HepG2 (cell line): Measurements from ENCODE around the gene KMT2E. TPM values are rescaled to one million over a fixed set of nuclear protein-coding genes. Genes with fewer than 3 reads are reported as not detected.

Experiments
- ELF3 ChIP-seq: IDR thresholded peaks from 2 replicates; pipeline ENCODE4 v1.6.1; 2016; ENCODE audit warnings: missing genetic modification reagents, missing compliant biosample characterization
- IKZF5 ChIP-seq: IDR thresholded peaks from 2 replicates; pipeline ENCODE4 v1.6.1; 2018; ENCODE audit warnings: missing genetic modification reagents, mild to moderate bottlenecking, missing compliant biosample characterization
- IRF2 ChIP-seq: IDR thresholded peaks from 2 replicates; pipeline ENCODE4 v1.6.1; 2018; ENCODE audit warnings: missing genetic modification reagents, missing compliant biosample characterization
- RFXANK ChIP-seq: IDR thresholded peaks from 2 replicates; pipeline ENCODE4 v1.6.1; 2016
- TAF1 ChIP-seq: sonication (generic); formaldehyde crosslinking; IDR thresholded peaks from 2 replicates; pipeline ENCODE4 v1.4.0; 2020; ENCODE audit warnings: missing genetic modification reagents
- TARDBP ChIP-seq: sonication (generic); formaldehyde crosslinking; IDR thresholded peaks from 2 replicates; pipeline ENCODE4 v1.8.0; 2022; ENCODE audit warnings: mild to moderate bottlenecking, missing genetic modification reagents
- YEATS4 ChIP-seq: sonication (generic); formaldehyde crosslinking; IDR thresholded peaks from 2 replicates; pipeline ENCODE4 v1.4.0; 2020; ENCODE audit warnings: missing genetic modification reagents, borderline replicate concordance
- ZBTB38 ChIP-seq: sonication (generic); formaldehyde crosslinking; IDR thresholded peaks from 2 replicates; pipeline ENCODE4 v1.5.1; 2020; ENCODE audit warnings: mild to moderate bottlenecking, missing genetic modification reagents
- ZFY ChIP-seq: sonication (generic); formaldehyde crosslinking; IDR thresholded peaks from 2 replicates; pipeline ENCODE4 v1.4.0; 2020; ENCODE audit warnings: missing genetic modification reagents
- ZNF329 ChIP-seq: sonication (generic); formaldehyde crosslinking; IDR thresholded peaks from 2 replicates; pipeline ENCODE4 v1.9.0; 2021; ENCODE audit warnings: low read depth, mild to moderate bottlenecking, missing genetic modification reagents
- ZNF446 ChIP-seq: sonication (generic); formaldehyde crosslinking; IDR thresholded peaks from 2 replicates; pipeline ENCODE4 v1.5.0; 2020; ENCODE audit warnings: mild to moderate bottlenecking, missing genetic modification reagents
- ZNF556 ChIP-seq: sonication (generic); formaldehyde crosslinking; IDR thresholded peaks from 2 replicates; pipeline ENCODE4 v1.4.0; 2020; ENCODE audit warnings: mild to moderate bottlenecking, missing genetic modification reagents, borderline replicate concordance
- ZNF747 ChIP-seq: sonication (generic); formaldehyde crosslinking; IDR thresholded peaks from 2 replicates; pipeline ENCODE4 v1.8.1; 2023; ENCODE audit warnings: missing genetic modification reagents, mild to moderate bottlenecking, borderline replicate concordance
- polyA plus RNA-seq, 8 experiments: library from polyadenylated mRNA; depleted of rRNA in 3 of 8; stranded (reverse) in 7 of 8; unstranded in 1 of 8; fragments of >200 nt; fragmentation: Illumina TruSeq in 4 of 8; extraction: Trizol in 4 of 8; gene quantifications; 2 replicates each; pipeline versions ENCODE4 v1.2.1 to v1.2.3, GENCODE V29; 2011 to 2016; ENCODE audit warnings: low read depth in 4 of 8, missing spikeins in 1 of 8, mixed read lengths in 1 of 8; ENCODE audit not compliant: insufficient read depth in 1 of 8
- total RNA-seq, 5 experiments: library from RNA; depleted of rRNA; stranded (reverse); fragments of >200 nt; fragmentation: Illumina TruSeq; extraction: Trizol; gene quantifications; 2 replicates each; pipeline ENCODE4 v1.2.3, GENCODE V29; 2016; ENCODE audit warnings: low read depth in 1 of 5
- TF ChIP-seq, protein P1 (sequence below): sonication (generic); formaldehyde crosslinking; IDR thresholded peaks from 2 replicates; pipeline ENCODE4 v1.4.0; 2020; ENCODE audit warnings: missing genetic modification reagents, borderline replicate concordance

KMT2E gene
- total and polyA plus RNA-seq, 2 of the 13 experiments (the other 11 are each of a cell fraction or from before 2014, with no cell fraction given), result 6.3 to 24.4 TPM

DNA sequence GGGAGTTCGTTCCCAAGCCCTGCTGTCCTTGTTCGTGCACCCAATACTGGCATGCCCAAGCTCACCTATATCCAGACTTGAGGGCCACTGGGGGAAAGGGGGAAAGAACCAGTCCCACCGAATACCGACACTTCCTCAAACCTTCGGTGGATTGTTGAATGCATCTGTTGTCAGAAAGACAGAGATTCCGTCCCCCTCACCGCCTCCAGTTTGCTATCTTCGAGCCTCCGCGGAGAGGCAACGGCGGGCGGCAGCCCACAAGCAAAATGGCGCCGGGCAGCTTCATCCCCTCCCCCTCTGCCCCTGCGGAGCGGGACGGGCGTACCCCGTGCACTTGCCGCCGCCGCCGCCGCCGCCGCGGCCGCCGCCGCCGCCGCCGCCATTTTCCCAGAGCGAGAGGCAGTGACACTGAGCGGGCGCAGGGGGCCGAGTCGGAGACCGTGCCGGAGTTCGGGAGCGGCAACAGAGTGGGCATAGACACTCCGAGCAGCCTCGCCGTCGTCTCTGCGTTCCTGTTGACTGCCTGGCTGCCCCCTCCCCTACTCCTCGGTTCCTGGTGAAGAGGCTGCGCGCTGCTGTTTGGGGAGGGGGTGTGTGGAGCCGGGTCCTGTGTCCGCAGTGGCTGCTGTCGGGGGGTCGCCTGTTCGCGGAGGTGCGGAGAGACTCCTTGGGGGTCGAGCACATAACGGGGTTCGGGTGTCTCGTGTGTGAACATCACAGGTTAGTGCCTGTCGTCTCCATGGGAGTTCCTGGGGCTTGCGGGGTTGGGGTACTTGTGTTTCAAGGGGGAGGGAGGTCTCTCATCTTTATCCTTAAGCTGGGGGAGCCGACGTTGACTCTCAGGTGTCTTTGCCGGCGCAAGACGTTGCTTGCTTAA is at the start of gene KMT2E (continued):
- TF ChIP-seq, protein P1, sequence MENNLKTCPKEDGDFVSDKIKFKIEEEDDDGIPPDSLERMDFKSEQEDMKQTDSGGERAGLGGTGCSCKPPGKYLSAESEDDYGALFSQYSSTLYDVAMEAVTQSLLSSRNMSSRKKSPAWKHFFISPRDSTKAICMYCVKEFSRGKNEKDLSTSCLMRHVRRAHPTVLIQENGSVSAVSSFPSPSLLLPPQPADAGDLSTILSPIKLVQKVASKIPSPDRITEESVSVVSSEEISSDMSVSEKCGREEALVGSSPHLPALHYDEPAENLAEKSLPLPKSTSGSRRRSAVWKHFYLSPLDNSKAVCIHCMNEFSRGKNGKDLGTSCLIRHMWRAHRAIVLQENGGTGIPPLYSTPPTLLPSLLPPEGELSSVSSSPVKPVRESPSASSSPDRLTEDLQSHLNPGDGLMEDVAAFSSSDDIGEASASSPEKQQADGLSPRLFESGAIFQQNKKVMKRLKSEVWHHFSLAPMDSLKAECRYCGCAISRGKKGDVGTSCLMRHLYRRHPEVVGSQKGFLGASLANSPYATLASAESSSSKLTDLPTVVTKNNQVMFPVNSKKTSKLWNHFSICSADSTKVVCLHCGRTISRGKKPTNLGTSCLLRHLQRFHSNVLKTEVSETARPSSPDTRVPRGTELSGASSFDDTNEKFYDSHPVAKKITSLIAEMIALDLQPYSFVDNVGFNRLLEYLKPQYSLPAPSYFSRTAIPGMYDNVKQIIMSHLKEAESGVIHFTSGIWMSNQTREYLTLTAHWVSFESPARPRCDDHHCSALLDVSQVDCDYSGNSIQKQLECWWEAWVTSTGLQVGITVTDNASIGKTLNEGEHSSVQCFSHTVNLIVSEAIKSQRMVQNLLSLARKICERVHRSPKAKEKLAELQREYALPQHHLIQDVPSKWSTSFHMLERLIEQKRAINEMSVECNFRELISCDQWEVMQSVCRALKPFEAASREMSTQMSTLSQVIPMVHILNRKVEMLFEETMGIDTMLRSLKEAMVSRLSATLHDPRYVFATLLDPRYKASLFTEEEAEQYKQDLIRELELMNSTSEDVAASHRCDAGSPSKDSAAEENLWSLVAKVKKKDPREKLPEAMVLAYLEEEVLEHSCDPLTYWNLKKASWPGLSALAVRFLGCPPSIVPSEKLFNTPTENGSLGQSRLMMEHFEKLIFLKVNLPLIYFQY (CRISPR knock-in tag), result no peak
- TF ChIP-seq ZNF446 (peak; percentile 45; the same call in 1 of the 2 replicates), ZBTB38 (peak; percentile 65), TAF1 (peak; percentile 68), ELF3 (CRISPR knock-in tag) (peak; percentile 55), ZNF747 (CRISPR knock-in tag) (no peak), IKZF5 (CRISPR knock-in tag) (0 out of 2 replicates have a peak, but pooled peaks have one; percentile 1), TARDBP (CRISPR knock-in tag) (peak; percentile 84), YEATS4 (CRISPR knock-in tag) (peak; percentile 96; the same call in 1 of the 2 replicates), ZNF556 (CRISPR knock-in tag) (no peak), IRF2 (CRISPR knock-in tag) (no peak; the same call in 1 of the 2 replicates), ZFY (CRISPR knock-in tag) (peak; percentile 78), ZNF329 (peak; percentile 86; the same call in 1 of the 2 replicates), RFXANK (CRISPR knock-in tag) (no peak)
